Measurements from ENCODE around the gene PIK3R5.

Gene PIK3R5

GRCh38 chr17:8851600-8851999, 113.9 kb downstream of the PIK3R5 start:
- TF ChIP-seq GATA3 (IDR thresholded peaks at IDR 0.05; ENCODE audit: low read depth, low read length), result no peak
- no peak for TF ChIP-seq GATA2 (IDR thresholded peaks at IDR 0.05; ENCODE audit: low read depth, low read length)

- no peak for TF ChIP-seq GATA3 (IDR thresholded peaks at IDR 0.05; ENCODE audit: low read depth, low read length)
- no peak for TF ChIP-seq GATA2 (IDR thresholded peaks at IDR 0.05; ENCODE audit: low read depth, low read length)
Observed at GRCh38 chr17:8849311-8850041, 116.0 kb downstream of the PIK3R5 start.

- no peak for TF ChIP-seq GATA2 (IDR thresholded peaks at IDR 0.05; ENCODE audit: low read depth, low read length)
- no peak for TF ChIP-seq GATA3 (IDR thresholded peaks at IDR 0.05; ENCODE audit: low read depth, low read length)
Observed at GRCh38 chr17:8847891-8848290, 117.6 kb downstream of the PIK3R5 start.

DNA sequence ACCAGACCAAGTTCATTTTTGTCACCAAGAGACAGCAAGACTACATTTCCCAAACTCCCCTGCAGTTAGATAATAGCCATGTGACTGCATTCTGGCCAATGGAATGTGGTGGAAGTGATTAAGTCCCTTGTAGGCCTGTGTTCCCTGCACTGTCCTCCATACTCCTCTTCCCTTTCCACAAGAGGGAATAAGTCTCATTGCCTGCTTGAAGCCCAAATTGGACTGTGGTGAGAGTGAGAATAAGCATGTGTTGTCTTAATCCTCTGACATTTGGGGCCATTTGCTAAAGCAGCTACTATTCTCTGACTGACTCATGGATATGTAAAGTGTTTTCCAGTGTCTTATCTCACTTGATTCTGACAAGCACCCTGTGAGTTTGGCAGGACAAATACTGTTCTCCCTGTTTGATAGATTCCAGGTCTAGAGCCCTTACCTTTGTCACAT, 118.7 kb downstream of the PIK3R5 start:
- TF ChIP-seq GATA3 (IDR thresholded peaks at IDR 0.05; ENCODE audit: low read depth, low read length), result no peak

DNA sequence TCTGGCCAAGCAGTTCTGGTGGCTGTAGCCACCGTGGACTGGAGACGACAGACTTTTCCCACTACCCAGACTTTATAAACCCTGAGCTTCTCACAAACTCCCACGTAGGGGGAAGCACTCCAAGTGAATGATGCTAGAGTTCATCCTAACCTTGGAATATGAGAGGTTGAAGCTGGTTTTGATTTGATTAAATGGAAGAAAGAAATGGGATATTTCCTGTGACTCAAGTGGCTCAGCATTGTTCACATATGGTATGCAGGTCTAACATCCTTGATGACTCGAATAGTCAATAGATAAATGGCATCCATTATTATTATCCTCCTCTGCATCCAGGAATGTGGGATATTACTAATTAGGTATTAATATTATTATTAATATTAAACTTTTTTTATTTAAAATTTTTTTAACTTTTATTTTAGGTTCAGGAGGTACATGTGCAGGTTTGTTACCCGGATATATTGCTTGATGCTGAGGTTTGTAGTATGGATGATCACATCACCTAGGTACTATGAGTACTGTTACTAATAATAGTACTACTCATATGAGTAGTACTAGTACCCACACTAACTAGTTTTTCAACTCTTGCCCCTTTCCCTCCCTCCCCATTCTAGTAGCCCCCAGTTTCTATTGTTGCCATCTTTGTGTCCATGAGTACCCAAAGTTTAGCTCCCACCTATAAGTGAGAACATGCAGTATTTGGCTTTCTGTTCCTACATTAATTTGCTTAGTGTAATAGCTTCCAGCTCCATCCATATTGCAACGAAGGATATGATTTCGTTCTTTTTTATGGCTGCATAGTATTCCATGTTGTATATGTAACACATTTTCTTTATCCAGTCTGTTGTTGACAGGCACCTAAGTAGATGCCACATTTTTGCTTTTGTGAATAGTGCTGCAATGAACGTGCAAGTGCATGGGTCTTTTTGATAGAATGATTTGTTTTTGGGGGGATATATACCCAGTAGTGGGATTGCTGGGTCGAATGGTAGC, 121.0 kb downstream of the PIK3R5 start:
- TF ChIP-seq GATA2 (IDR thresholded peaks at IDR 0.05; ENCODE audit: low read depth, low read length) (no peak), GATA3 (IDR thresholded peaks at IDR 0.05; ENCODE audit: low read depth, low read length) (no peak)

GRCh38 chr17:8843344-8843743, 122.2 kb downstream of the PIK3R5 start:
- TF ChIP-seq GATA2 (IDR thresholded peaks at IDR 0.05; ENCODE audit: low read depth, low read length), result no peak
- TF ChIP-seq GATA3 (IDR thresholded peaks at IDR 0.05; ENCODE audit: low read depth, low read length), result no peak

DNA sequence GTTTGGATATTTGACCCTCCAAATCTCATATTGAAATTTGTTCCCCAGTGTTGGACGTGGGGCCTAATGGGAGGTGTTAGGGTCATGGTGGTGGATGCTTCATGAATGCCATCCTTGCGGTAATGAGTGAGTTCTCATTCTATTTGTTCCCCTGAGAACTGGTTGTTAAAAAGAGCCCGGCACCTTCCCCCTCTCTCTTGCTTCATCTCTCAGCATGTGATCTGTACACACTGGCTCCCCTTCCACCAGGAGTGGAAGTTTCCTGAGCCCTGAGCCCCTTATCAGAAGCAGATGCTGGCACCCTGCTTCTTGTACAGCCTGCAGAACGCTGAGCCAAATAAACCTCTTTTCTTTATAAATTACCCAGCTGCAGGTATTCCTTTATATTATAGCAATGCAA, 123.7 kb downstream of the PIK3R5 start:
- no peak for TF ChIP-seq GATA2 (IDR thresholded peaks at IDR 0.05; ENCODE audit: low read depth, low read length)

DNA sequence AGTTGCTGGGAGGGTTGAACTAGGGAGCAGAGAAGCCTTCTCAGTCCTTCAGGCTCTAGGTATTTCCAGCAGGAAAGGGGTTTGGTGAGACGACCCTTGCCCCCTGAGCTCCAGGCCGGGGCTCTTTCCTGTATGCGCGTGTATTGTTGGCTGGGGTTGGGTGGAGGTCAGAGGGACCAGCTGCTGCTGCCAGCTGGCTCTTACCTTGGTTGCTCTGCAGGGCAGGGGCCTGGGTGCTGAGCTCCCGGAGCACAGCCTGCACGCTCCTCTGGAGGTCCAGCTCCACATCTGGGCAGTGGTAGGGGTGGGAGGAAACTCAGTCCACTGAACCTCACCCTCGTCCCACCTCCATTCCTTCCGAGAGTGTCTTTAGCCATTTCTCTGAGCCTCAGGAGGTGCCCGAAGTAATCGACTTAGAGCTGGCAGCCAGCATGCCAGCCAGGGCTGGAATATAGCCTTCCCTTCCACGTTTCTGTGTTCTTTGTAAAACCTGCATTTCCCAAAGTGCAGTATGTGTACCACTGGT, 126.0 kb downstream of the PIK3R5 start:
- TF ChIP-seq GATA3 (IDR thresholded peaks at IDR 0.05; ENCODE audit: low read depth, low read length), result no peak
- no peak for TF ChIP-seq GATA2 (IDR thresholded peaks at IDR 0.05; ENCODE audit: low read depth, low read length)

DNA sequence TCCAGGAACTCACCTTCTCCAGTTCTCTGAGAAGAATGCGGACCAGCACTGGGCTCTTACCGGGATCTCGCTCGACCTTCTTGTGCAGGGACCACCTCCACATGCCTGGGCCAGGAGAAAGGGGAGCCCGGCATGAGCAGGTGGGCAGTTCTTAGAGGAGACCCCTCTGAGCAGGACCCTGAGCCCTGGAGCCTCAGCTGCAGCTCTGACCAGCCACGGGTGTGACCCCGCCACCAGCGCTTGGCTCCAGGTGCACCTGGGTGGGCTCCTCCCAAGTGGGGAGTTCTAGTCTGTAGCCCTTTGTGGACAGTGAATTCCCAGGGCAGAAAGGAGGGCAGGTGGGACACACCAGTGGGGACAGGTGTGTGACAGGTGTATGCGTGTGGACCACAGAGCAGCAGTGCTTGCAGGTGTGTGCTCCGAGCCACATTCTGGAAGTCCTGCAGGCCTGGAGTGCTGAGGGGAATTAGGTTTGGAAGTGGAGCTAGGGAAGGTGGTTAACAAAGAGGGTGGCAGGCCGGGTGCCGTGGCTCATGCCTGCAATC, 126.9 kb downstream of the PIK3R5 start:
- TF ChIP-seq GATA3 (IDR thresholded peaks at IDR 0.05; ENCODE audit: low read depth, low read length) (no peak), GATA2 (IDR thresholded peaks at IDR 0.05; ENCODE audit: low read depth, low read length) (no peak)

GRCh38 chr17:8837563-8838075, 127.9 kb downstream of the PIK3R5 start:
- TF ChIP-seq GATA2 (IDR thresholded peaks at IDR 0.05; ENCODE audit: low read depth, low read length) (no peak), GATA3 (IDR thresholded peaks at IDR 0.05; ENCODE audit: low read depth, low read length) (no peak)

- TF ChIP-seq GATA3 (IDR thresholded peaks at IDR 0.05; ENCODE audit: low read depth, low read length) (no peak), GATA2 (IDR thresholded peaks at IDR 0.05; ENCODE audit: low read depth, low read length) (no peak)
Observed at GRCh38 chr17:8836821-8837562, 128.5 kb downstream of the PIK3R5 start.

DNA sequence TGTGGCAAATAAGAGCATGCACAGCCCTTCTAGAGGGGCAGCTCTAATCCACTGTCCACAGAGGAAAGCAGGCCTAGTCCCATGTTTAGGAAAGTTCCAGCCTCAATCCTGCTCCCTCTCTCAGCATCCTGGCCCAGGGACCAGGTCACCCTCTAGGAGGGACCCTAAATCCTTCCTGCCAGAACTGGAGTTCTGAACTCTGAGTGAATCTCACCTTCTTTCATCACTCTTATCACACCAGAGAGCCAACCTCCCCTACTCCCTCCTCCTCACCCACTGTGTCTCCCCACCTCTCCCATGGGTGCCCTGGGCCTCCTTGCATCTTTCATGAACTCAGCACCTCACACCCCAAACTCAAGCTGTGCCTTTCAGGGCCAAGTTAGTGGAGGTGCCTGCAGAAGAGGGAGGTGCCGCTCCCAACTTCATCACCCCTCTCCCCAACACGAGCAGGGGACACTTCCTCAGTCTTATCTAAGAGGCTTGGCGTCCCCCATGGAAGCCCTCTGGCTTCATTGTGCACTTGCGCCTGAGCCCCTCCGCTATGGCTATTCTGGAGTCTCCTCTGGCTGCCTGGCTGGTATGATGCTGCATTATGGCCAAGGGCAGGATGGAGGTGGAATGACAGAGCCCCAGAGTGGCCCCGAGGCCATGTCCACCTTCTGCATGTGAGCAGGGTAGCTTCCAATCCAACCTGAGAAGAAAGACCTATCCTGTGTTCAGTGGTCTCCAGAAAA, 129.7 kb downstream of the PIK3R5 start:
- TF ChIP-seq GATA2 (IDR thresholded peaks at IDR 0.05; ENCODE audit: low read depth, low read length), result no peak
- no peak for TF ChIP-seq GATA3 (IDR thresholded peaks at IDR 0.05; ENCODE audit: low read depth, low read length)

- TF ChIP-seq GATA3 (IDR thresholded peaks at IDR 0.05; ENCODE audit: low read depth, low read length) (no peak), GATA2 (IDR thresholded peaks at IDR 0.05; ENCODE audit: low read depth, low read length) (no peak)
Observed at GRCh38 chr17:8835106-8835505, 130.4 kb downstream of the PIK3R5 start.

Measured in SH-SY5Y (cell line).